CD4-positive, alpha-beta T cell treated with Interleukin-15 for 4 hours (primary cell): ENCODE results near the gene TSACC.
"Not testable (repeated sequence)": the region's sequence is repeated elsewhere in the genome, so short reads cannot be mapped to it uniquely, and the experiment has no call there.

ENCODE experiments used
- DNase-seq: peaks from one replicate; pipeline ENCODE4 v3.0.0-alpha.2; 2020; ENCODE audit warnings: low spot score

TSACC gene

DNA sequence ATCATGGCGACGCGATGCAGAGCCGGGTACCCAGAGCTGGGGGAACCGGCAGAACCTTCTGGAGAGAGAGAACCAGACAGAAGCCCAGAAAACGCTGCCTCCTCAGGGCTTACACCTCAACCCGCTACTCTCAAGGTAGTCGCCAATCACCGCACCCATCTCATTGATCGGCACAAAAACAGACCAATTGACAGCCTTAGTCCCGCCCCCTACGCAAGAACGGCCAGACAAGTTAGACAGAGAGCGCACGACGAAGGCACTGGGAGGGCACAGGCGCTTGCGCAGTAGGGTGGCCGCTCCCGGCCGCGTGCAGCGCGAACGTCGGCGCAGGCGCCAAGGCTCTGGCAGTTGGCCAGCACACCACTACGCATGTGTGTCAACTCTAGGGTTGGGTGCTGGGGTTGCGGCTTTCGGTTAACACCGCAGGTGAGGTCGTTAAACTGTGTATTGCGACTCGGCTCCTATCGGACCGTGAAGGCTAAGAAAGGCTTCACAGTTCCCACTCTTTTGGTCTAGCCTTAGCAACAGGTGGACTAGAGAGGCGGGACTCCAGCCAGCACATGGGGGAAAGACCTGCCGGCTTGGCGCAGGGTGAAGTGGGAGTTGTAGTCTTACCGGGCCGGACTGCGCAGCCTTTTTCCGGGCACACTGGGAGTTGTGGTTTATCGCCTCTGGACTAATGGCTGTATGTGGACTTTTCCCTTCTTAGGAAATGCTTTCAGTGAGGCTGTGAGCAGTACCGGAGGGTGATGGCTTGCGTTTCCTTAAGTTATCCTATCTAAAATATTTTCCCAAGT lies at the start of gene TSACC, which contains the start of gene CCT3:
Gene TSACC, plus strand, starts transcription at position 347 of the 797 bp plus-strand sequence. CDS start 1,232 bp downstream, outside the sequence.
Gene CCT3, minus strand, starts transcription at position 113 of the 797 bp plus-strand sequence. Its CDS starts 108 bp downstream, at position 5.
- DNase-seq: peak; percentile 100

DNA sequence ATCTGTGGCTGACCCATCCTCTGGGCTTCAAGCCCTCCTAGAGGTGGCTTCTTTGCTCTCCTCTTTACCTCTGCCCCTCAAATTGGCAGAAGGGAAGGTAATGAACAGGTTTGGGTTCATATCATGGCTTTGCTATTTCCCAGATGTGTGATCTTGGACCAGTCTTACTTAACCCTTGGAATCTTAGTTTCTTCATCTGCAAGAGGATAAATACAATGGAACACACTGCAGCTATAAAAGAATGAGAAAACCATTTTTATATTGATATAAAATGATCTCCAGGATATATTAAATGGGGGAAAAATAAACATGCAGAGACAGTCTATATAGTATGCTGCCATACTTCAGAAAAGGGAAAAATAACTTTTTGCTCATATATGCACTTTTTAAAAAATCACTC lies 48.5 kb upstream of the TSACC start:
- DNase-seq: no peak

DNA sequence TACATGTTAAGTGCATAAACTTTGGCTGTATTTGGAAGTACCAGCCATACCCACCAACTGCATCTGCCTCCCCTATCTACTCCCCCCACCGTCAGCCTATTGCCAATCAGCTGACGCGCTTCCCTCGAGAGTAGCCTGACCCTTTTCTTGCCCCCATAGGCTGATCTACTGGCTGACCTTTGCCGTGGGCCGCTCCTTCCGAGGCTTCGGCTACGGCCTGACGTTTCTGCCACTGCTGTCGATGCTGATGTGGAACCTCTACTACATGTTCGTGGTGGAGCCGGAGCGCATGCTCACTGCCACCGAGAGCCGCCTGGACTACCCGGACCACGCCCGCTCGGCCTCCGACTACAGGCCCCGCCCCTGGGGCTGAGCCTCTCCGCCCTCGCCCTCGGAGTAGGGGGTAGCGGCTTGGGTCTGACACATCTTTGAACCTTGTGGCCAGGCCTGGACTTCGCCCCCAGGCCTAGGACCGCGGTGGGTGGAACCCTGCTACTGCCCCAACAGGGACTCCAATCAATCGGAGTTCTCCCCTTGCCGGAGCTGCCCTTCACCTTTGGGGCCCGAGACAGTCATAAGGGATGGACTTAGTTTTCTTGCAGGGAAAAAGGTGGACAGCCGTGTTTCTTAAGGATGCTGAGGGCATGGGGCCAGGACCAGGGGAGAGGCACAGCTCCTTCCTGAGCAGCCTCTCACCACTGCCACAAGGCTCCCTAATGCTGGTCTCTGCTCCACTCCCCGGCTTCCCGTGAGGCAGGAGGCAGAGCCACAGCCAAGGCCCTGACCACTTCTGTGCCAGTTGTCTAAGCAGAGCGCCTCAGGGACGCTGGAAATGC lies 46.9 kb upstream of the TSACC start:
- DNase-seq: peak; percentile 10

DNA sequence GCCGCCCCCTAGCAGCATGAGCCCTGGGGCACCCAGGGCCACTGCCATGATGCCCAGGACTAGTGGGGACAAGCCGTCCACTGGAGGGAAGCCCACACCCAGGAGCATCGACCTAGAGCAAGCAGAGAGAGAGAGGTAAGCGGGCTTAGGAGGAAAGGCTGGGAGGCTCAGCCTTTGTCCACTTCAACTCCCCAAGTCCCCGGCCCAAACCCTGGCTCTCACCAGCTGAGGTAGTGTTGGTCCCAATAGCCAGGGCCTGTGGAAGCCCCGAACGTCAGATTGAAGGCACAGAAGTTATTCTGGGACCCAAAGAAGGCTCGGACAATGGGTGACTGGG lies 45.3 kb upstream of the TSACC start:
- no peak for DNase-seq

DNA sequence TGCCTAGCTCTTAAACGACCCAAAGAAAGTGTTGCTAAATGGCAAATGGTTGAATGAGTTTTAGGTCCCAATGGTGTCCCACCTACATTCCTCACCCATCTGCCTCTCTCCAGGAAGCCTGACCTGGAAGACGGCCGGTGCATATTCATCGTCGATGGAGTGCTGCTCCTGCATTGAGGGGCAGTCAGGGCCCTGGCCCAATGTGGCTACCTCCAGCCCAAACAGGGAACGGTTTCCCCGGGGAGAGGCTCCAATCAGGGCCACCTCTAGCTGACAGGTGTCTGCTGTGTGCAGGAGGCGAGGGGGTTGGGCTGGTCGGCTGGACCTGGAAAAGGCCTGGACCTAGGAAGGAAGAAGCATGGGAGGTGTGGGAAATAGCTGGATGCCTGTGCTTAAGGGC lies 44.4 kb upstream of the TSACC start:
- no peak for DNase-seq

DNA sequence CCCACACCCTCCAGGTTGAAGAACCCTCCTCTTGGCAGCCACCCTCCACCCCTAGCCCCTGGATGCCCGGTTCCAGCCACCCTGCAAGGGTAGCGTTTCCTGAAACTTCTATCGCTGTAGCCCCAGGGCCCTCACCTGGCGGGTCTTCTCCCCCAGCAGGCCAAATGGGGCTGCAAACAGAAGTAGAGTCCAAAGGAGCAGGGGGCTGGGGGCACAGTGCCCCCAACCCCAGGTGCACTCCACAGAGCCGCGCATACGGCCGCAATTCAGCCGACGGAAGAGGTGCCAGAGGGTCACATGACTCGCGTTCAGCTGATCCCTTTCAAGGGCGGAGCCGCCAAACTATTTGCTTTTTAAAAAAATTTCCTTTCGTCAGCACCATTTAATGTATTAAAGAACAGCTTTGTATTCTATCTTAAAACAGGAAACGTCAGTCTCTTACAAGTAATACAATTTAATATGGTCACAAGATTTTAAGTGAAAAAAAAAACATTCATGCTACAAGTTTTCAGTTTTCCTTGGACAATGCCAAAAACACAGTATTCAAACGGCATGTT lies 42.9 kb upstream of the TSACC start, which contains the start of gene GLMP:
Gene GLMP, minus strand, starts transcription at position 289 of the 557 bp plus-strand sequence. Its CDS starts 34 bp downstream, at position 255.
- DNase-seq: peak; percentile 53

DNA sequence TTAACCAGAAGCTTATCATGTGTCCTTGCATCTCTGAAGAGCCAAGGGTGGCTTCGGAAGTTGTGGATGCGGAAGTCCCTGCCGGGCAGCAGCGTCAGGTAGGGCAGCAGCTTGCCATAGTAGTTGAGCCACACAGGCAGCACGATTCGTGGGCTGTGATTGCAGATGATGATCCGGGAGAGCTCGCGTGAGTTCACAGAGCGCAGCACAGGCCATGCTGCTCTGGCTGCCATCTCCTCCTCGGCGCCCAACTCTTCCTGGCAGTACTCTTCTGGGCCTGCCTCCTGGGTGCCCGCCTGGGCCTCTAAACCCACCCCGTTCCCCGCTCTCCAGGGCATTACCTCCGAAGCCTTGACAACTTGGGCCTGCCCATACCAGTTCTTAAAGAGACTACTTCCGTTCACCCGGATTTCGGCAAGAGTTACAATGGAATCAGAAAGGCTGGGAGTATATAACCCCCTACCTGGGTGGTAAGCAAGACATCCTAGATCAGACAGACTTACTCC lies 39.4 kb upstream of the TSACC start, which contains the start of gene VHLL:
Gene VHLL, minus strand, starts transcription at position 456 of the 506 bp plus-strand sequence. Its CDS starts 118 bp downstream, at position 338.
- DNase-seq: no peak

DNA sequence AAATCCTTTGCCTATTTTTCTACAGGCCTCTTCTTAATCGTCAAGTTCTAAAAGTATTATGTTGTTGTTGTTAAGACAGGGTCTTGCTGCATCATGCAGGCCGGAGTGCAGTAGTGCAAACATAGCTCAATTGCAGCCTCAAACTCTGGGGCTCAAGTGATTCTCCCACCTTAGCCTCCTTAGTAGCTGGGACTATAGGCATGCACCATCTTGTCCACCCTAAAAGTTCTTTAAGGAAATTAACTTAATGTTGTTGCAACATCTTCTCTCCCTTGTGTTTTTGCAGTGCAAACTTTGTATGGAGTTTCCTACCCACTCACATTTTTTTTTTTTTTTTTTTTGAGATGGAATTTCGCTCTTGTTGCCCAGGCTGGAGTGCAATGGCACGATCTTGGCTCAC lies 35.1 kb upstream of the TSACC start:
- DNase-seq: no peak

DNA sequence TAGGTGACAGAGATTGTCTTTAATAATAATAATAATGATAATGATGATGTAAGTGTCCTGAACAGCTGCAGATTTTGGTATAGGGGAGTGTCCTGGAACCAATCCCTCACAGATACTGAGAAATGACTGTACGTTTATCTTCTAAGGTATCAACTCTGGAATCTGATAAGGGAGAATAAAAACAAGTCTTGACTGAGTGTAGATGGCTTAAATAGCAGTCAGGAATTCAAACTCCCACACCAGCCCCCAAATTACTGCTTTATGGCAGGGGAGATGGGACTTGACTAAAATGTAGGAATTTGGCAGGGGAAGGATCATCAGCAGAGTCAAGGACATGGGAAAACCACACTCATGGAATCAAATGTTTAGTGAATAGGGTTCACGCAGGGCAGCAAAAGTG lies 33.1 kb upstream of the TSACC start:
- no peak for DNase-seq

DNA sequence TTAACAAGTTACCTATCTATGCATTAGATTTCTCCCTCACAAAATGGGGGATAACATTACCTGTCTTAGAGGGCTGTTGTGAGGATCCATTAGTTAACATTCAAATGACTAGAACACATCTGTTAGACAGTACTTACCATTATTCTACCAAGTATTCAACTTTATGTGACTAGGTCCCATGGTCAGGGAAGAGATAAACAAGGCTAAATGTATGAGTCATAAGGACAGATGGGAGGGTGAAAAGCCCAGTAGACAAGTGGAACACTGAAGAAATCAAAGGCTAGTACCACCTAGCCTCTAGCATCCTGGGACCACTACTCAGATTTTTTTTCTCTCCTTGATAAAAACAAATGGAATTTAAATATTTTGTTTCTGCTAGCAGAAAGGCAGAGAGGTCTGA lies 30.2 kb upstream of the TSACC start:
- no peak for DNase-seq

DNA sequence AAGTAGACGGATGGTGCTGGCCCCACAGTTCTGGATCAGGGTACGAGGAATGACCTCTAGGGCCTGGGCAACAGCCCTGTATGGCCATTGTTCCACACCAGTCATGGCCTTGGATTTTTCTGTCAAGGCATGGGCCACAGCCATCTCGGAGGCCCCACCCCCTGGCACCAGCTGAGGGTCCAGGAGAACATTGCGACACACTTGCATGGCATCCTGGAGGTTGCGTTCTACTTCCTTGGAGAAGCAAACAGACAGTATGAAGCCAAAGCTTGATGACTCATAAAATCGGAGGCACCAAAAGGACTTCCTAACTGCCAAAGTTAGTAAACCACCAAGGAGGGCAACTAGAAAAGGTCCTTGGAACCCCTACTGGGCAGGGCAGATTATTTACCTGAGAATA lies 27.4 kb upstream of the TSACC start:
- no peak for DNase-seq

DNA sequence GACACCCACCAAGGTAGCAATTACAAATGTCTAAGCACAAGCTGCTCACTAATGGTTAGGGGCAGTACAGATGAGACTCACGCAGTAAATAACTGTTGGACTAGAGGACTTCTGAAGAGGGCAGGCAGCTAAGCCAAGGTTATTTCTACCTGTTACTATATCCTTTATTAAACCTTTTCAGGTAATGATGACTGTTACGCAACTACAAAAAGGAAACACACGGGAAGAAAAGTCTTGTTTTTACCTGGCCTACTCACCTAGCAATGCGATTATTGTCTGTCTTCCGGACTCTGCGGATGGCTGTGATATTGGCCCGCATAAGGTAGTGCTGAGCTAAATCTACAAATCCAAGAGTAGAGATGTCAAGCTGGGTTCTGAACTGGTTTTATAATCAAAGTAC lies 21.4 kb upstream of the TSACC start:
- DNase-seq: no peak

DNA sequence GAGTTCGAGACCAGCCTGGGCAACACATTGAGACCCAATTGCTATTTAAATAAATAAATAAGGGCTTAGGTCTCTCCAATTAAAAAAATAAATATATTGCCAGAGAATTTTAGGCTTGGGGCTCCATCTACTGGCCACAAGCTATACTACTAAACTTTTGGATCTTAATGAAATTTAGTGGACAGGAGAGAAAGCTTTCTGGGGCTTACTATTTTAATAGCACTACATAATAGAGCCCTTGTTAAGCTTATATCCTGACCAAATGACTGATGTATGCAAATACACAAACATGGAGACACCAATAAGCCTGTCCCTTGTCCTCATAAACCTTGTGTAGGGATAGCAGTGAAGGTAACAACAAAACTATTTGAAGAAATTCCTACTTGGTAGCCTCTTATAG lies 18.7 kb upstream of the TSACC start:
- DNase-seq: peak; percentile 35

DNA sequence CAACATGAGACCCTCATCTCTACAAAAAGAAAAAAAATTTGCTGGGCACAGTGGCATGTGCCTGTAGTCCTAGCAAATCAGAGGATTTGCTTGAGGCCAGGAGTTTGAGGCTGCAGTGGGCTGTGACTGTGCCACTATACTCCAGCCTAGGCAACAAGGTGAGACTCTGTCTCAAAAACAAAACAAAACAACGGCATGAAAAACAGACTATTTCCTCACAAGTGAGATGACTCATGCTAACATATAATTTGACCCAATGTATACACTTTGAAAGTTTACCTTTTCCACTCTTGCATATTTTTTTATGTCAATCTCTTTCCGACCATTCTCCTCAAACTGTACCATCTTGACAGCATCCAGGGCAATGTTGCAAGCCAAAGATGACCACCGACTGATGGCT lies 17.8 kb upstream of the TSACC start:
- no peak for DNase-seq

DNA sequence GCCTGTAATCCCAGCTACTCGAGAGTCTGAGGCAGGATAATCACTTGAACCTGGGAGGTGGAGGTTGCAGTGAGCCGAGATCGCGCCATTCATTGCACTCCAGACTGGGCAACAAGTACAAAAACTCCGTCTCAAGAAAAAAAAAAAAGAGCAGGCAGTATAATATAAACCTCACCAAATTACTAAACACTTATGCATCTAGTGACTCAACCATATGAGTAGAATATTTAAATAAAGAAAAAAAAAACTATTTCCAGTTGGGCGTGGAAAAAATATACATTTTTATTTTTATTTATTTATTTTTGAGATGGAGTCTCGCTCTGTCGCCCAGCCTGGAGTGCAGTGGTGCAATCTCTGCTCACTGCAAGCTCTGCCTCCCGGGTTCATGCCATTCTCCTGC lies 15.1 kb upstream of the TSACC start:
- DNase-seq: not testable (repeated sequence)

DNA sequence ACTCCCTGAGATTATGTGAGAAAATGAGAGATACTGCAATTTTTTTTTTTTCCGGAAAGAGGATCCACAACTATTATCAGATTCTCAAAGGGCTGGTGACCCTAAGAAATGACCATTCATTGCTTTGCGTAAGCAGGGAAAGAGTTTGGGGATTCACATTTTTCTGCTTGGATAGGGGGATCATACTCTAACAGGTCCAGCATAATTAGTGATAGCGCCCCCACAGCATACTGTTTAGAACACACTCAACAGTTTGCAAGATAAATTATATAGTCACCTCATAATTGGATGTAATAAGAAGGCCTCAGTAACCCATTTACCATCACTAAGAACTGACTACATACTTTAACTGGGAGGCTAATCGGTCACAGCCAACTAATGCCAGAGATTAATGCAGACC lies 2.1 kb upstream of the TSACC start:
- no peak for DNase-seq

DNA sequence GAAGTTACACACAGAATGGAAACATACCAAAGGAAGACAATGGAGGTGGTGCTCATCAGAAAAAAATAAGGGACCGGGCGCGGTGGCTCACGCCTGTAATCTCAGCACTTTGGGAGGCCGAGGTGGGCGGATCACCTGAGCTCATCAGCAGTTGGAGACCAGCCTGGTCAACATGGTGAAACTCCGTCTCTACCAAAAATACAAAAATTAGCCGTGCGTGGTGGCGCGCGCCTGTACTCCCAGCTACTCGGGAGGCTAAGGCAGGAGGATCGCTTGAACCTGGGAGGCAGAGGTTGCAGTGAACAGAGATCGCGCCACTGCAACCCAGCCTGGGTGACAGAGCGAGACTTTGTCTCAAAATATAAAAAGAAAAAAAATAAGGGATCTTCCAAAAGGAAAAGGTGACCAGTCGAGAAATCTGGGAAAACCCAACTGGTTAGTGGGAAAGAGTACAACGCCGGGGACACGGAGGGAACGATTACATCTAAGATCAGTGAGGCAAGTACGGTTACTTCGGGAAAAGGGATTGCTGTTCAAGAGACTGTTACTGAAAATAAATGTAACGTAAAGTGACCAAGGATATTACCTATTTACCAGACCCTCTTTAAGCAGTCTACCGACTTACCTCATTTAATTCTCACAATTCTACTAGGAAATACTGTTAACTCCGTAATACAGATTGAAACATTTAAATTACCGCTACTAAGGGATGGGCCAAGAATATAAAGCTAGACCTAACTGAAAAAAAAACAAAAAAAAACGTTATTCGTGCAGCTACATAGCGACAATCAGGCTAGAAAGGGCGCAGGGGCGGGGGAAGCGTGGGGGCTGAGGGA lies 1.1 kb upstream of the TSACC start:
- no peak for DNase-seq

DNA sequence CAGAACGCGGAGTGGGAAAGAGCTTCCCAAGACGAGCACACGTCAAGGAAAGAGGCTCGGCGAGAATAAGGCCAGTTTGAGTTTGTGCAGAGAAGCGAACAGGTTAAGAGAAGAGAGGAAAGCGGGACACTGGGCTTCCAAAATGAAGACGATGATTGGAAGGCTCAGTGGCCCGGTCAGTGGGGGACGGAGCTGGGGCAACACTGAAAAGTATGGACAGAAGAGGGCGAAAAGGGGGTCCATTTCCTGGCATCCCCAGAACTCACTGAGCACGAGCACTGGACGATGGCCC lies 492 bp upstream of the TSACC start:
- peak; percentile 1 for DNase-seq

DNA sequence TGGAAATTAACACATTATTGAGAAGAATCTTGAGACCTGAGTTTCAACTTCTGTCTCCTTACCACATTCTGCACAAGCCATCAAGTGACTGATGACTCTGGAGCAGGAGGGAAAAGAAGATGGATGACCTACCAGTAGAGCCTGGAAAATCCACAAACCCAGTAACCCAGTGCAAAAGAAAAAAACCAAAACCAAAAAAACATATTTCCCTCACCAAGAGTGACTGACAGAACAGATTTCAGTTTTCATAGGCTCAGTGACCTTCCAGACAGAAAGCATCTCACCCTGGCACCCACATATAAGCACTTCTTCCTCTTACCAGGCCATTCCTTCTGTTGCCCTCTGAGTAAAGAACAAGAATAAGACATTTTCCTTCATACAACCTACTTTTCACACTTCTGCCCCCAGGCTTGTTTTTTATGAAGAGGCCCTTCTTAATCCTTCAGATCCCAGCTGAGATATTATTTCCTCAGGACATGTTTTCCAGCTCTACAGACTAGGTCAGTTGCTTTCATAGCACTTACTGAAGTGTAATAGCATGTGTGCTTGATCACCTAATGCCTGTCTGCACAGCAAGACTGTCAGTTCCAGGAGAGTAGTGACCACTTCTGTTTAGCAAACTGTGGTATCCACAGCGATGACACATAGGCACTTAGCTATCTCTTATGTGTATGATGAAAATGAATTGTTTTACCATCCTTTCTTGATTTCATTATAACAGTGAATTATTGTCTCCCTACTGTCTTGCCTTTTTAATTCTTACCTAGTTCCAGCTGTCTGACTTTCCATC lies 4.0 kb downstream of the TSACC start:
- DNase-seq: no peak

DNA sequence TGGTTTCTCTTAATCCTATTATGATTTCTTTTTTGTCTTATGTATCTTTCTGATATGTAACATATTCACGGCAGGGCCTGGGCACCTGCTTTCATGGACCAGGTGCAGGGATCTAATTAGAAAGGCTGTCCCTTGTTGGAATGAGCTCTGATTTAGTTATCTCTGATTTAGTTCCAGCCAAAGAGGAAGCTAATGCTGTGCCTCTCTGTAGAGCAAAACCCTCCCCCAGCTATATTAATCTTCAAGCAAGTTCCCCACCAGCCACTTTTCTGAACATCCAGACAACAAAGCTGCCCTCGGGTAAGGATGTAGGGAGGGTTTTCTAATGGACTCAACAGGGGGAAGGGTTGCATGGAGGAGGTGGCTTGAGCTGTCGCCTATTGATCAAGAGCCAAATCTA lies 6.1 kb downstream of the TSACC start:
- no peak for DNase-seq

DNA sequence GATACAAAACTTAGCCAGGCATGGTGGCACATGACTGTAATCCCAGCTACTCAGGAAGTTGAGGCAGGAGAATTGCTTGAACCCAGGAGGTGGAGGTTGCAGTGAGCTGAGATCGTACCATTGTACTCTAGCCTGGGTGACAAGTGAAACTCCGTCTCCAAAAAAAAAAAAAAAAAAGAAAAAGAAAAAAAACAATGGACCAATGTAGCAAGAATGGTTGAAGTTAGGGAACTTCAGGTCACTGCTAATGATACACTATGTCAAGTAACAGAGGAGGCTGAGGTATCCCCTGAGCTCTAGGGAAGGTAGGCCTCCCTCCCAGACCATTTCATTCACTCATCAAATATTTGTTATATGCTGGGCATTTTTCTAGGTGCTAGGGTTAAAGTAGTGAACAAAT lies 7.7 kb downstream of the TSACC start:
- not testable (repeated sequence) for DNase-seq
